Measurements from ENCODE around the gene PIGS. TPM values are rescaled to one million over a fixed set of nuclear protein-coding genes. Genes with fewer than 3 reads are reported as not detected.

Gene PIGS
- total RNA-seq (10 to 100 TPM; 43.2 to 71.3 TPM), polyA plus RNA-seq (10 to 100 TPM in 1 of 2 donors, 1 to 10 TPM in 1; 10.0 to 71.9 TPM)
- long read RNA-seq, donor 1, transcript PIGS-202 (12 exons, 2,877 nt): major isoform, 13 of 31 reads
- long read RNA-seq, donor 1, transcript PIGS-203 (11 exons, 2,815 nt): minor isoform, 7 of 31 reads
- long read RNA-seq, donor 1, transcript PIGS-206 (2 exons, 3,088 nt): minor isoform, 7 of 31 reads
- long read RNA-seq, donor 1, partial matches to known transcripts: 0 of 31 reads
- long read RNA-seq, donor 1, other reads (novel, unspliced or antisense): 0 of 31 reads
- long read RNA-seq, donor 2, partial matches to known transcripts: 0 of 6 reads
- long read RNA-seq, donor 2, other reads (novel, unspliced or antisense): 0 of 6 reads
- long read RNA-seq, donor 3, partial matches to known transcripts: 0 of 5 reads
- long read RNA-seq, donor 3, other reads (novel, unspliced or antisense): 0 of 5 reads
- long read RNA-seq, donor 4, partial matches to known transcripts: 0 of 8 reads
- long read RNA-seq, donor 4, other reads (novel, unspliced or antisense): 0 of 8 reads
- long read RNA-seq, donor 5, transcript PIGS-202 (12 exons, 2,877 nt): major isoform, 15 of 21 reads
- long read RNA-seq, donor 5, partial matches to known transcripts: 0 of 21 reads
- long read RNA-seq, donor 5, other reads (novel, unspliced or antisense): 0 of 21 reads

DNA sequence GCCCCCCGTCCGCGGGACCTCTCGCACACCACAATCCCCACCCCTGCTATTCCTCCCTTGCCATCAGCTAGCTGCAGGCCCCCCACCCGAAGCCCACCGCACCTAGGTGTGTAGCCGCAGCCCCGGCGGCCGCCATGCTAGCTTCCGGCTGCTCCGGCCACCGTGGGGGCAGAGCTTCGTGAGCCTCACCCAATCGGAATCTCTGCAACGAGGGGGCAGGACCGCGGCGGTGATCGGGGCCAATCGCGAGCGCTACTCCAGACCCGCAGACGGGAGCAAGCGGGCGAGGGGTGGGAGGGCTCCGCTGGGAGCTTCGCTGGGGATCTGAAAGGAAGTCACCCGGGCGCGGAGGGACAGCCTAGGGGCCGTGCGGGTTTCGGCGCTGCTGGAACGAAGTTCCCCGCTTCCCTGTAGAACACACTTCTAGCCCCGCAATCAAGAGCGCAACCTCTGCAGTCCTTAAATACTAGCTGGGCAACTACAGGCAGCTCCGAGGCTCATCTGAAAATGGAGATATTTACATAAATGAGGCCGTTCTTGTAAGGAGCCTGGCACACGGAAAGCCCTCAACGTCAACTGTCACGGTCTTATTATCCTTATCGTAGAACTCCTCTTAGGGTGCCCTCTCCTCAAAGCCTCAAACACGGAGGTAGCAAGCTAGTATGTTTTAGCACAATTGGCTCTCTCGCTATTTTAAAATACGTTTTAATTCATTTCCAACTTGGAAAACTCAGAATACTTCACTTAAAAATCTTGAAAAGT, at the start of gene PIGS:
Gene PIGS, minus strand, starts transcription at position 164 of the 762 bp plus-strand sequence. Its CDS starts 28 bp downstream, at position 136.
- ATAC-seq (ENCODE audit: insufficient read depth, low FRiP score) (peak; percentile 100), DNase-seq (peak; percentile 95 to 96 (median 95))
- 0 to 1% methylated on average over 47 to 49 of the region's 49 CpGs for WGBS, 2 donors
- Histone ChIP-seq H3K9ac (ENCODE audit: insufficient read depth in 1 of 2, low read length in 2 of 2) (peak within 1 kb of the TSS; percentile 88 to 89), H3K27ac (ENCODE audit: low read depth in 1 of 2, low read length in 1 of 2) (peak within 1 kb of the TSS; percentile 86), H3K4me3 (peak within 1 kb of the TSS; percentile 90), H3K36me3 (ENCODE audit: control insufficient read depth in 4 of 4, insufficient read depth in 4 of 4, low read length in 4 of 4) (peaks cover 0 to 5% (median 1%) of the 10 kb centered on the region in 4 donors), H3K27me3 (ENCODE audit: control insufficient read depth in 3 of 3, insufficient read depth in 3 of 3, low read length in 2 of 3) (no peaks in the 10 kb centered on the region), H3K4me1 (ENCODE audit: control insufficient read depth in 5 of 5, insufficient read depth in 5 of 5, low read length in 5 of 5) (peaks cover 0 to 29% (median 0%) of the 10 kb centered on the region in 5 donors), H3K9me3 (ENCODE audit: control insufficient read depth in 4 of 4, insufficient read depth in 3 of 4, low read length in 3 of 4) (no peaks in the 10 kb centered on the region)
- TF ChIP-seq, protein P1, sequence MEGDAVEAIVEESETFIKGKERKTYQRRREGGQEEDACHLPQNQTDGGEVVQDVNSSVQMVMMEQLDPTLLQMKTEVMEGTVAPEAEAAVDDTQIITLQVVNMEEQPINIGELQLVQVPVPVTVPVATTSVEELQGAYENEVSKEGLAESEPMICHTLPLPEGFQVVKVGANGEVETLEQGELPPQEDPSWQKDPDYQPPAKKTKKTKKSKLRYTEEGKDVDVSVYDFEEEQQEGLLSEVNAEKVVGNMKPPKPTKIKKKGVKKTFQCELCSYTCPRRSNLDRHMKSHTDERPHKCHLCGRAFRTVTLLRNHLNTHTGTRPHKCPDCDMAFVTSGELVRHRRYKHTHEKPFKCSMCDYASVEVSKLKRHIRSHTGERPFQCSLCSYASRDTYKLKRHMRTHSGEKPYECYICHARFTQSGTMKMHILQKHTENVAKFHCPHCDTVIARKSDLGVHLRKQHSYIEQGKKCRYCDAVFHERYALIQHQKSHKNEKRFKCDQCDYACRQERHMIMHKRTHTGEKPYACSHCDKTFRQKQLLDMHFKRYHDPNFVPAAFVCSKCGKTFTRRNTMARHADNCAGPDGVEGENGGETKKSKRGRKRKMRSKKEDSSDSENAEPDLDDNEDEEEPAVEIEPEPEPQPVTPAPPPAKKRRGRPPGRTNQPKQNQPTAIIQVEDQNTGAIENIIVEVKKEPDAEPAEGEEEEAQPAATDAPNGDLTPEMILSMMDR (IDR thresholded peaks at IDR 0.05; ENCODE audit: control extremely low read depth, extremely low read depth): no peak

DNA sequence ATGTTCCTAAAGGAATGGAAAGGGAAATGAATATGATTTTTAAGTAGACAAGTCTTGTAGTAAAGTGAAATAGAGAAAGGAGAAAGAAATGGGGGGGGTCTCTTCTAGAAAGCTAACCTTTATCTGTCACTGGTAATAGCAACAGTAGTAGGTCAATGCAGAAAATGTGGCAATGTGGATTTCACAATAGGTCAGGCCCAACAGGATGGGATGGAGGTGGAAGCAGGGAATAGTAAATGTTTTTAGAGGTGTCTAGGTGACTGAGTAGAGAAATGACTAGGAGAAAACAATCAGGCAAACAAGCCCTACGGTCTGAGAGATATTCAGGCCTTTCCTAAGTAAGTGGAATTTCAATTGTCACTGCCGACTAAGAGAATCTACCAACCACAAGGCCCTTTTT, 48.7 kb upstream of the PIGS start:
- H3K36me3 ChIP-seq (ENCODE audit: control insufficient read depth in 4 of 4, insufficient read depth in 4 of 4, low read length in 4 of 4): peaks cover 42 to 72% (median 60%) of the 10 kb centered on the region in 4 donors

GRCh38 chr17:28618464-28618863, 47.1 kb upstream of the PIGS start:
- H3K9me3 ChIP-seq (ENCODE audit: control insufficient read depth in 4 of 4, insufficient read depth in 3 of 4, low read length in 3 of 4): no peaks in the 10 kb centered on the region
- no peak overlapping the region for H3K9ac ChIP-seq (ENCODE audit: insufficient read depth in 1 of 2, low read length in 2 of 2)
- TF ChIP-seq, protein P1 (IDR thresholded peaks at IDR 0.05; ENCODE audit: control extremely low read depth, extremely low read depth): no peak
- DNase-seq (no peak), ATAC-seq (ENCODE audit: insufficient read depth, low FRiP score) (no peak)
- H3K27ac ChIP-seq (ENCODE audit: low read depth in 1 of 2, low read length in 1 of 2): no peak overlapping the region
- H3K27me3 ChIP-seq (ENCODE audit: control insufficient read depth in 3 of 3, insufficient read depth in 3 of 3, low read length in 2 of 3): no peaks in the 10 kb centered on the region
- H3K4me3 ChIP-seq: no peak overlapping the region
- peaks cover 38 to 64% (median 64%) of the 10 kb centered on the region in 4 donors for H3K36me3 ChIP-seq (ENCODE audit: control insufficient read depth in 4 of 4, insufficient read depth in 4 of 4, low read length in 4 of 4)
- WGBS, 2 donors: 94% methylated on average over 3 of the region's 3 CpGs
- no peaks in the 10 kb centered on the region for H3K4me1 ChIP-seq (ENCODE audit: control insufficient read depth in 5 of 5, insufficient read depth in 5 of 5, low read length in 5 of 5)

More for the DNA sequence above, 48.7 kb upstream of the PIGS start:
- TF ChIP-seq, protein P1 (IDR thresholded peaks at IDR 0.05; ENCODE audit: control extremely low read depth, extremely low read depth): no peak
- WGBS, 2 donors: 87 to 92% methylated on average over 2 of the region's 2 CpGs
- ATAC-seq (ENCODE audit: insufficient read depth, low FRiP score): no peak
- no peak overlapping the region for H3K4me3 ChIP-seq
- no peak overlapping the region for H3K27ac ChIP-seq (ENCODE audit: low read depth in 1 of 2, low read length in 1 of 2)
- no peak overlapping the region for H3K9ac ChIP-seq (ENCODE audit: insufficient read depth in 1 of 2, low read length in 2 of 2)
- no peaks in the 10 kb centered on the region for H3K9me3 ChIP-seq (ENCODE audit: control insufficient read depth in 4 of 4, insufficient read depth in 3 of 4, low read length in 3 of 4)
- H3K27me3 ChIP-seq (ENCODE audit: control insufficient read depth in 3 of 3, insufficient read depth in 3 of 3, low read length in 2 of 3): no peaks in the 10 kb centered on the region
- H3K4me1 ChIP-seq (ENCODE audit: control insufficient read depth in 5 of 5, insufficient read depth in 5 of 5, low read length in 5 of 5): no peaks in the 10 kb centered on the region
- no peak for DNase-seq

Measured in lung (tissue), 16 donors.